ENCODE measurements around the gene CLEC1B.
"Not testable (repeated sequence)": the region's sequence is repeated elsewhere in the genome, so short reads cannot be mapped to it uniquely, and the experiment has no call there.

Gene CLEC1B

DNA sequence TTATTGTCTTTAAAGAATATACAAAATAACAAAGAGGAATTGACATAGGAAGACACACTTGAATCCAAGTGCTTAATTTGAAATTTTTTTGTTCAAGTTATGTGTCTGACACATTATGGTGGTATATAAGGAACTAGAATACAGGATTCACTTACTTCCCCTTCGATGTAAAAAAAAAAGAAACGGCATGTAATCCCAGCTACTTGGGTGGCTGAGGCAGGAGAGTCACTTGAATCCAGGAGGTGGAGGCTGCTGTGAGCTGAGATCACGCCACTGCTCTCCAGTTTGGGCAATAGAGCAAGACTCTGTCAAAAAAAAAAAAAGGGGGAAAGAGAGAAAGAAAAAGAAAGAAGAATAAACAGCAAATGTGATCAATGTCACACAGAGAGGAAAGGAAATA lies 18.8 kb downstream of the CLEC1B start:
- Histone ChIP-seq H3K79me2 (ENCODE audit: insufficient read depth, low read length) (no peaks in the 10 kb centered on the region), H4K20me1 (ENCODE audit: insufficient read depth, low read length, poor library complexity, severe bottlenecking) (no peaks in the 10 kb centered on the region), H3K9me3 (ENCODE audit: insufficient read depth, low read depth, low read length) (no peaks in the 10 kb centered on the region; the same call in 1 of the 2 replicates), H3F3A (ENCODE audit: low read depth) (no peaks in the 10 kb centered on the region), H3K4me1 (ENCODE audit: insufficient read depth, low read length, poor library complexity, severe bottlenecking) (no peaks in the 10 kb centered on the region), H3K4me2 (ENCODE audit: low read depth, low read length, poor library complexity, severe bottlenecking) (no peak overlapping the region), H3K9me2 (replicated peaks; ENCODE audit: low read depth, low read length) (no peaks in the 10 kb centered on the region), H3K9ac (ENCODE audit: low read depth, low read length, poor library complexity, severe bottlenecking) (no peak overlapping the region), H2AFZ (ENCODE audit: low read length) (no peak overlapping the region), H3K27me3 (ENCODE audit: insufficient read depth, low read length, poor library complexity, severe bottlenecking) (no peaks in the 10 kb centered on the region), H3K36me3 (ENCODE audit: insufficient read depth, low read length) (no peaks in the 10 kb centered on the region), H3K4me3 (ENCODE audit: low read length, poor library complexity, severe bottlenecking) (no peak overlapping the region)
- no peak for TF ChIP-seq EZH2phosphoT487 (IDR thresholded peaks at IDR 0.05; ENCODE audit: borderline replicate concordance)
- TF ChIP-seq, protein P1, sequence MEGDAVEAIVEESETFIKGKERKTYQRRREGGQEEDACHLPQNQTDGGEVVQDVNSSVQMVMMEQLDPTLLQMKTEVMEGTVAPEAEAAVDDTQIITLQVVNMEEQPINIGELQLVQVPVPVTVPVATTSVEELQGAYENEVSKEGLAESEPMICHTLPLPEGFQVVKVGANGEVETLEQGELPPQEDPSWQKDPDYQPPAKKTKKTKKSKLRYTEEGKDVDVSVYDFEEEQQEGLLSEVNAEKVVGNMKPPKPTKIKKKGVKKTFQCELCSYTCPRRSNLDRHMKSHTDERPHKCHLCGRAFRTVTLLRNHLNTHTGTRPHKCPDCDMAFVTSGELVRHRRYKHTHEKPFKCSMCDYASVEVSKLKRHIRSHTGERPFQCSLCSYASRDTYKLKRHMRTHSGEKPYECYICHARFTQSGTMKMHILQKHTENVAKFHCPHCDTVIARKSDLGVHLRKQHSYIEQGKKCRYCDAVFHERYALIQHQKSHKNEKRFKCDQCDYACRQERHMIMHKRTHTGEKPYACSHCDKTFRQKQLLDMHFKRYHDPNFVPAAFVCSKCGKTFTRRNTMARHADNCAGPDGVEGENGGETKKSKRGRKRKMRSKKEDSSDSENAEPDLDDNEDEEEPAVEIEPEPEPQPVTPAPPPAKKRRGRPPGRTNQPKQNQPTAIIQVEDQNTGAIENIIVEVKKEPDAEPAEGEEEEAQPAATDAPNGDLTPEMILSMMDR (conservative IDR thresholded peaks at IDR 0.05; ENCODE audit: low read length) = no peak

DNA sequence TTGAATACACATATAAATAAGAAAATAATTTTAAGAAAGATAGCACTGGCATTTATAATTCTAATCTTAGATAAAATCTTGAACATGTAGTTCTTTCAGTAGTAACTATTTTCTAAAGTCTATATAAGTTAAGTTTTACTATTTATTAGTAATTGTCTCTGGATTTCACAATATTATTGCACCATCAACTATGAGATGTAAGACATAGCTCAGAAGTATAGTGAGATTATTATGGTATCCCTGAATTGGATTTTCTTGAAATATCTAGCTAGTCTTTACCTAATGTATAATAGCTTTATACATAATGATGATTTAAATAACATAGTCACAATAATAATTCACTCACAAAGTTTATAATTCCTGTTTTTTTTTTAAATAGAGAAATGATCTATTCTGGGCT lies 21.0 kb downstream of the CLEC1B start:
- Histone ChIP-seq H3K9ac (ENCODE audit: low read depth, low read length, poor library complexity, severe bottlenecking) (no peak overlapping the region), H3K4me1 (ENCODE audit: insufficient read depth, low read length, poor library complexity, severe bottlenecking) (no peaks in the 10 kb centered on the region)
- no peak for TF ChIP-seq EZH2phosphoT487 (IDR thresholded peaks at IDR 0.05; ENCODE audit: borderline replicate concordance)
- TF ChIP-seq, protein P1 (conservative IDR thresholded peaks at IDR 0.05; ENCODE audit: low read length) = no peak

GRCh38 chr12:9976626-9977025 lies 22.3 kb downstream of the CLEC1B start:
- not testable (repeated sequence) for H3K9me3 ChIP-seq (ENCODE audit: insufficient read depth, low read depth, low read length); H3K79me2 ChIP-seq (ENCODE audit: insufficient read depth, low read length); H3K9me2 ChIP-seq (replicated peaks; ENCODE audit: low read depth, low read length); H2AFZ ChIP-seq (ENCODE audit: low read length); H3K4me1 ChIP-seq (ENCODE audit: insufficient read depth, low read length, poor library complexity, severe bottlenecking); H3K4me2 ChIP-seq (ENCODE audit: low read depth, low read length, poor library complexity, severe bottlenecking); H3K36me3 ChIP-seq (ENCODE audit: insufficient read depth, low read length); H4K20me1 ChIP-seq (ENCODE audit: insufficient read depth, low read length, poor library complexity, severe bottlenecking); H3K9ac ChIP-seq (ENCODE audit: low read depth, low read length, poor library complexity, severe bottlenecking); H3K27me3 ChIP-seq (ENCODE audit: insufficient read depth, low read length, poor library complexity, severe bottlenecking); H3K4me3 ChIP-seq (ENCODE audit: low read length, poor library complexity, severe bottlenecking); H3F3A ChIP-seq (ENCODE audit: low read depth)

More for the DNA sequence above, 21.0 kb downstream of the CLEC1B start:
- H2AFZ ChIP-seq (ENCODE audit: low read length) = no peak overlapping the region
- no peak overlapping the region for H3K4me2 ChIP-seq (ENCODE audit: low read depth, low read length, poor library complexity, severe bottlenecking)
- H3K36me3 ChIP-seq (ENCODE audit: insufficient read depth, low read length) = no peaks in the 10 kb centered on the region
- no peaks in the 10 kb centered on the region for H3F3A ChIP-seq (ENCODE audit: low read depth)
- H3K79me2 ChIP-seq (ENCODE audit: insufficient read depth, low read length) = no peaks in the 10 kb centered on the region
- no peaks in the 10 kb centered on the region for H4K20me1 ChIP-seq (ENCODE audit: insufficient read depth, low read length, poor library complexity, severe bottlenecking)
- no peak overlapping the region for H3K4me3 ChIP-seq (ENCODE audit: low read length, poor library complexity, severe bottlenecking)
- H3K9me3 ChIP-seq (ENCODE audit: insufficient read depth, low read depth, low read length) = no peaks in the 10 kb centered on the region; the same call in 1 of the 2 replicates
- no peaks in the 10 kb centered on the region for H3K27me3 ChIP-seq (ENCODE audit: insufficient read depth, low read length, poor library complexity, severe bottlenecking)
- no peaks in the 10 kb centered on the region for H3K9me2 ChIP-seq (replicated peaks; ENCODE audit: low read depth, low read length)

DNA sequence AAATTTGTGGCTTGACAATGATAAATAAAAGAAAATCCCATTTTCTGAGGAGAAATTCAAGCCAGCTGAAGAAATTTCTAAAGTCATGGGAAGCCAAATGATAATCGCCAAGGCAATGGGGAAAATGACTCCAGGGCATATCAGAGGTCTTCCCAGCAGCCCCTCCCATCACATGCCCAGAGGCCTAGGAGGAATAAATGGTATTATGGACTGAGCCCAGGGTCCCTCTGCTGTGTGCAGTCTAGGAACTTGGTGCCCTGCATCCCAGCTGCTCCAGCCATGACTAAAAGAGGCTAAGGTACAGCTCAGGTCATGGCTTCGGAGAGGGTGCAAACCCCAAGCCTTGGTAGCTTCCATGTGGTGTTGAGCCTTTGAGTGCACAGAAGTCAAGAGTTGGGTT lies 23.3 kb downstream of the CLEC1B start:
- H3K4me2 ChIP-seq (ENCODE audit: low read depth, low read length, poor library complexity, severe bottlenecking) = no peak overlapping the region

GRCh38 chr12:9974731-9975130 lies 24.2 kb downstream of the CLEC1B start:
- H3K36me3 ChIP-seq (ENCODE audit: insufficient read depth, low read length); H3K4me3 ChIP-seq (ENCODE audit: low read length, poor library complexity, severe bottlenecking); H3K9ac ChIP-seq (ENCODE audit: low read depth, low read length, poor library complexity, severe bottlenecking); H4K20me1 ChIP-seq (ENCODE audit: insufficient read depth, low read length, poor library complexity, severe bottlenecking); H2AFZ ChIP-seq (ENCODE audit: low read length); H3K4me2 ChIP-seq (ENCODE audit: low read depth, low read length, poor library complexity, severe bottlenecking); H3K9me2 ChIP-seq (replicated peaks; ENCODE audit: low read depth, low read length); H3K27me3 ChIP-seq (ENCODE audit: insufficient read depth, low read length, poor library complexity, severe bottlenecking); H3F3A ChIP-seq (ENCODE audit: low read depth); H3K9me3 ChIP-seq (ENCODE audit: insufficient read depth, low read depth, low read length); H3K79me2 ChIP-seq (ENCODE audit: insufficient read depth, low read length): not testable (repeated sequence)
- H3K4me1 ChIP-seq (ENCODE audit: insufficient read depth, low read length, poor library complexity, severe bottlenecking) = peaks cover 14% of the 10 kb centered on the region

More for the DNA sequence above, 23.3 kb downstream of the CLEC1B start:
- Histone ChIP-seq H4K20me1 (ENCODE audit: insufficient read depth, low read length, poor library complexity, severe bottlenecking) (no peaks in the 10 kb centered on the region), H3K9me2 (replicated peaks; ENCODE audit: low read depth, low read length) (no peaks in the 10 kb centered on the region), H3K36me3 (ENCODE audit: insufficient read depth, low read length) (no peaks in the 10 kb centered on the region), H2AFZ (ENCODE audit: low read length) (no peak overlapping the region), H3K27me3 (ENCODE audit: insufficient read depth, low read length, poor library complexity, severe bottlenecking) (no peaks in the 10 kb centered on the region), H3F3A (ENCODE audit: low read depth) (no peaks in the 10 kb centered on the region), H3K9ac (ENCODE audit: low read depth, low read length, poor library complexity, severe bottlenecking) (no peak overlapping the region), H3K79me2 (ENCODE audit: insufficient read depth, low read length) (no peaks in the 10 kb centered on the region), H3K4me3 (ENCODE audit: low read length, poor library complexity, severe bottlenecking) (no peak overlapping the region), H3K4me1 (ENCODE audit: insufficient read depth, low read length, poor library complexity, severe bottlenecking) (peaks cover 11% of the 10 kb centered on the region), H3K9me3 (ENCODE audit: insufficient read depth, low read depth, low read length) (no peaks in the 10 kb centered on the region; the same call in 1 of the 2 replicates)
- TF ChIP-seq, protein P1 (conservative IDR thresholded peaks at IDR 0.05; ENCODE audit: low read length) = no peak
- TF ChIP-seq EZH2phosphoT487 (IDR thresholded peaks at IDR 0.05; ENCODE audit: borderline replicate concordance) = no peak
